Stimulated activated CD4-positive, alpha-beta T cell treated with anti-CD3 and anti-CD28 coated beads, Interleukin-2, amount 100 ng/mL, for 24 hours (primary cell): ENCODE measurements around the gene CHST4.

Experiments used
- DNase-seq, 2 donors: peaks; one replicate each; pipeline ENCODE4 v3.0.0-alpha.2; 2020

The CHST4 gene

GRCh38 chr16:71526111-71526631, at the start of gene CHST4:
Gene CHST4 (plus strand): TSS chr16:71526426. CDS start chr16:71536678, 10,252 bp downstream.
- peak in 1 of 2 donors; percentile 4 for DNase-seq

- DNase-seq = no peak
Measured at GRCh38 chr16:71476457-71477124, 49.6 kb upstream of the CHST4 start.

GRCh38 chr16:71479420-71479819, 46.8 kb upstream of the CHST4 start:
- no peak for DNase-seq

- no peak for DNase-seq
Measured at GRCh38 chr16:71480956-71481355, 45.3 kb upstream of the CHST4 start.

GRCh38 chr16:71482569-71482968, 43.7 kb upstream of the CHST4 start:
- no peak for DNase-seq

- DNase-seq = peak; percentile 77 to 78
Measured at GRCh38 chr16:71484006-71484893, 42.0 kb upstream of the CHST4 start.

- DNase-seq = no peak
Measured at GRCh38 chr16:71489122-71489521, 37.1 kb upstream of the CHST4 start, which contains the start of gene ZNF19. Gene ZNF19 (minus strand): TSS chr16:71489324. CDS start chr16:71482114, 7,210 bp downstream.

GRCh38 chr16:71490361-71490760, 35.9 kb upstream of the CHST4 start:
- DNase-seq = no peak

GRCh38 chr16:71491054-71491453, 35.2 kb upstream of the CHST4 start:
- DNase-seq = no peak

- DNase-seq = no peak
Measured at GRCh38 chr16:71492786-71493185, 33.4 kb upstream of the CHST4 start.

- no peak for DNase-seq
Measured at GRCh38 chr16:71493213-71493612, 33.0 kb upstream of the CHST4 start.

GRCh38 chr16:71498031-71498430, 28.2 kb upstream of the CHST4 start:
- DNase-seq = no peak

- peak; percentile 28 to 51 for DNase-seq
Measured at GRCh38 chr16:71499775-71500364, 26.4 kb upstream of the CHST4 start.

GRCh38 chr16:71500964-71501363, 25.3 kb upstream of the CHST4 start:
- DNase-seq = no peak

GRCh38 chr16:71501547-71501946, 24.7 kb upstream of the CHST4 start:
- no peak for DNase-seq

GRCh38 chr16:71504051-71504450, 22.2 kb upstream of the CHST4 start:
- peak in 1 of 2 donors; percentile 18 for DNase-seq

GRCh38 chr16:71504901-71505300, 21.3 kb upstream of the CHST4 start:
- DNase-seq = no peak

GRCh38 chr16:71507061-71507460, 19.2 kb upstream of the CHST4 start:
- DNase-seq = no peak

- DNase-seq = no peak
Measured at GRCh38 chr16:71513302-71513701, 12.9 kb upstream of the CHST4 start.

GRCh38 chr16:71514476-71514875, 11.8 kb upstream of the CHST4 start:
- no peak for DNase-seq

GRCh38 chr16:71515026-71515425, 11.2 kb upstream of the CHST4 start:
- DNase-seq = no peak

- DNase-seq = no peak
Measured at GRCh38 chr16:71520550-71520949, 5.7 kb upstream of the CHST4 start.
